CD4-positive, alpha-beta T cell treated with Interleukin-12 subunit alpha and Interleukin-12 subunit beta, for 1 hour (primary cell): ENCODE data around the gene OR52N5.

Experiments
- DNase-seq: peaks from one replicate; pipeline ENCODE4 v3.0.0-alpha.2; 2020

OR52N5 gene

GRCh38 chr11:5783255-5783654 is at the start of gene OR52N5:
OR52N5 (minus strand) TSS chr11:5783355; CDS start chr11:5778634, 4,721 bp downstream.
- DNase-seq, result no peak

GRCh38 chr11:5831196-5831829 is 48.2 kb upstream of the OR52N5 start:
- DNase-seq, result no peak

GRCh38 chr11:5818245-5818886 is 35.2 kb upstream of the OR52N5 start:
- DNase-seq, result no peak

GRCh38 chr11:5815534-5815933 is 32.4 kb upstream of the OR52N5 start:
- peak; percentile 2 for DNase-seq

GRCh38 chr11:5809905-5810795 is 27.0 kb upstream of the OR52N5 start:
- DNase-seq, result no peak

- DNase-seq, result peak; percentile 1
Measured at GRCh38 chr11:5809122-5809519, 26.0 kb upstream of the OR52N5 start.

GRCh38 chr11:5808500-5809121 is 25.5 kb upstream of the OR52N5 start, which contains the start of gene OR52N2:
OR52N2 (plus strand) TSS chr11:5808924; CDS start chr11:5820336, 11,412 bp downstream.
- peak; percentile 78 for DNase-seq

GRCh38 chr11:5807580-5807979 is 24.4 kb upstream of the OR52N5 start:
- no peak for DNase-seq

- no peak for DNase-seq
Measured at GRCh38 chr11:5803982-5804381, 20.8 kb upstream of the OR52N5 start.

GRCh38 chr11:5796541-5796940 is 13.4 kb upstream of the OR52N5 start:
- DNase-seq, result no peak

- no peak for DNase-seq
Measured at GRCh38 chr11:5791165-5791564, 8.0 kb upstream of the OR52N5 start, which contains the start of gene OR52N1. OR52N1 (minus strand) TSS chr11:5791265; CDS start chr11:5788816, 2,449 bp downstream.

GRCh38 chr11:5767056-5767455 is 16.1 kb downstream of the OR52N5 start:
- no peak for DNase-seq

- DNase-seq, result no peak
Measured at GRCh38 chr11:5753943-5754342, 29.2 kb downstream of the OR52N5 start, which contains the start of gene OR52N4. OR52N4 (plus strand) TSS chr11:5754243; CDS start chr11:5754741, 498 bp downstream.

- DNase-seq, result no peak
Measured at GRCh38 chr11:5749836-5750235, 33.3 kb downstream of the OR52N5 start.

GRCh38 chr11:5746614-5747013 is 36.5 kb downstream of the OR52N5 start:
- DNase-seq, result no peak

GRCh38 chr11:5738431-5738830 is 44.7 kb downstream of the OR52N5 start:
- DNase-seq, result no peak

- DNase-seq, result no peak
Measured at GRCh38 chr11:5737670-5738392, 45.3 kb downstream of the OR52N5 start.

- DNase-seq, result no peak
Measured at GRCh38 chr11:5737091-5737490, 46.1 kb downstream of the OR52N5 start.

- no peak for DNase-seq
Measured at GRCh38 chr11:5736396-5736795, 46.8 kb downstream of the OR52N5 start, which contains the start of gene OR56B1. OR56B1 (plus strand) TSS chr11:5736448; CDS start chr11:5736517, 69 bp downstream.

- no peak for DNase-seq
Measured at GRCh38 chr11:5727691-5728090, 55.5 kb downstream of the OR52N5 start.

GRCh38 chr11:5726351-5726750 is 56.8 kb downstream of the OR52N5 start:
- no peak for DNase-seq
